ENCODE data around the gene ZDHHC22.

ZDHHC22 gene

DNA sequence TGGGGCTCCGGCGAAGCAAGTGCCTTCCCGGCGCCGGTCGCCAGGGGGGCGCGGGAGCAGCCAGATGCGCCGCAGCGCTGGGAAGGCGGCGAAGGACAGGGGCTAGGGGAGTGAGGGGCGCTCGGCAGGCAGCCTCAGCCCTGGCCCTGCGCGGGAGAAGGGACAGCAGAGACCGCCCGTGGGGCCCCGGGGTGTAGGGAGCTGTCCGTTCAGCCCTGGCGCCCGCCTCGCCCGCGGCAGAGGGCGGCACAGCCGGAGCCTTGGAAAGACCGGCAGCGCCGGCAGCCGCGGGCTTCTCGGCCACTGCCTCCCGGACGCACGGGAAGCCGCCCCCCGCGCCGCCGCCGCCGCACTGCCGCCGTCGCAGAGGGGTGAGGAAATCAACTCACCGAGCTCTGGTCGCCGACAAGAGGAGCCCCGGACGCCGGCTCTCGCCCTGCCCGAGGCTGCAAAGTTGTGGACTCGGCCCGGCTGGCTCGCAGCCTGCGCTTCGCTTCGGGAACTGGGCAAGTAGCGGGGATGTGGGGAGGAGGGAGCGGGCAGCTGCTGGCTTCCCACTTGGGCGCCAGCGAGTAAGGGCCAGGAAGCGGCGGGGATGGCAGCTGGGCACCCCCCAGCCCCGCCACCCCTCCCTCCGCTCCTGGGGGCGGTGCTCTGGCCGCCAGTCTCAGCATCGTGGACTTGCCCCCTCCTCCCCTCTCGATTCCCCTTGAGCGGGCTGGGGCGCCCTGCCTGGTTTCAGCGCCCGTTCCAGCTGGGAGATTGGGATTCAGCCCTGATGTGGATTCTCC is at the start of gene ZDHHC22:
Gene ZDHHC22 (minus strand): TSS at position 578 of the 791 bp plus-strand sequence. CDS start 2,053 bp downstream, outside the sequence.
- TF ChIP-seq, protein P1, sequence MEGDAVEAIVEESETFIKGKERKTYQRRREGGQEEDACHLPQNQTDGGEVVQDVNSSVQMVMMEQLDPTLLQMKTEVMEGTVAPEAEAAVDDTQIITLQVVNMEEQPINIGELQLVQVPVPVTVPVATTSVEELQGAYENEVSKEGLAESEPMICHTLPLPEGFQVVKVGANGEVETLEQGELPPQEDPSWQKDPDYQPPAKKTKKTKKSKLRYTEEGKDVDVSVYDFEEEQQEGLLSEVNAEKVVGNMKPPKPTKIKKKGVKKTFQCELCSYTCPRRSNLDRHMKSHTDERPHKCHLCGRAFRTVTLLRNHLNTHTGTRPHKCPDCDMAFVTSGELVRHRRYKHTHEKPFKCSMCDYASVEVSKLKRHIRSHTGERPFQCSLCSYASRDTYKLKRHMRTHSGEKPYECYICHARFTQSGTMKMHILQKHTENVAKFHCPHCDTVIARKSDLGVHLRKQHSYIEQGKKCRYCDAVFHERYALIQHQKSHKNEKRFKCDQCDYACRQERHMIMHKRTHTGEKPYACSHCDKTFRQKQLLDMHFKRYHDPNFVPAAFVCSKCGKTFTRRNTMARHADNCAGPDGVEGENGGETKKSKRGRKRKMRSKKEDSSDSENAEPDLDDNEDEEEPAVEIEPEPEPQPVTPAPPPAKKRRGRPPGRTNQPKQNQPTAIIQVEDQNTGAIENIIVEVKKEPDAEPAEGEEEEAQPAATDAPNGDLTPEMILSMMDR (IDR thresholded peaks at IDR 0.05; ENCODE audit: low read depth, low read length, missing control alignments), result peak; percentile 38
- no peak within 1 kb of the TSS for H3K4me3 ChIP-seq (ENCODE audit: low read depth, low read length)
- no peak for DNase-seq (ENCODE audit: low read depth)

DNA sequence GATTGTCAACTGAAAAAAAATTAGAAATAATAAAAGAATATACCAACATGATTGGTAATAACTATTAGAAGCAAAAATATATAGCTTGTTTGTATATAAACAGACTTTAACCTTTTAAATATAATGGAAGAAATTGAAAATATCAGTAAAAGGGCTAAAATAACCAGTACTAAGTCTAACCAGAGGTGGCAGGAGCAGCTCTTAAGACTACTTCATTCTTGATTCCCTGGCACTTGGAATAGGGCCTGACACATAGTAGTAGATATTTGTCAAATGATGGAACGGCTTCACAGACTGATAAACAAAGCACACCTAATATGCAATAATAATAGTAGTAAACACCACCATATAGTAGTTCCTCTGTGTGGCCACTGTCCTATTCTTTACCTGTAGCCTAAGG is 49.4 kb upstream of the ZDHHC22 start:
- H3K4me3 ChIP-seq (ENCODE audit: low read depth, low read length), result no peak overlapping the region
- no peak for DNase-seq (ENCODE audit: low read depth)
- TF ChIP-seq, protein P1 (IDR thresholded peaks at IDR 0.05; ENCODE audit: low read depth, low read length, missing control alignments), result no peak

GRCh38 chr14:77189479-77189878 is 47.9 kb upstream of the ZDHHC22 start:
- no peak overlapping the region for H3K4me3 ChIP-seq (ENCODE audit: low read depth, low read length)
- TF ChIP-seq, protein P1 (IDR thresholded peaks at IDR 0.05; ENCODE audit: low read depth, low read length, missing control alignments), result no peak
- no peak for DNase-seq (ENCODE audit: low read depth)

DNA sequence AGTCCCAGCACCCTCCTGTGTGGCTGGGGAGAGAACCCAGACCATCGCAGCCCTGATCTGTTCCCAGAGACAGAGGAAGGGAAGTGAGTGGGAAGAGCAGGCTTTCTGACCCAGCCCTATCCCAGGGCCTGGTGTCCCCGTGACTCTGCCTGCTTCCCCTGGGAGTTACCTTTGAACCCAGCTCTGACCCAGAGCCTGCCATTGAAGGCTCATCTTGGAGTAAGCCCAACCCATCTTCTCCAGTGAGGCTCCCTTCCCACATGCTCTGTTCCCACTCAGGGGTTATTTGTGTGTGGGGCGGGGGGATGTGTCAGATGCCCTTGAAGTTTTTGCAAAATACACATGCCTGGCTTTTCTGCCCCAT is 46.0 kb upstream of the ZDHHC22 start:
- DNase-seq (ENCODE audit: low read depth), result no peak
- TF ChIP-seq, protein P1 (IDR thresholded peaks at IDR 0.05; ENCODE audit: low read depth, low read length, missing control alignments), result no peak
- H3K4me3 ChIP-seq (ENCODE audit: low read depth, low read length), result no peak overlapping the region

DNA sequence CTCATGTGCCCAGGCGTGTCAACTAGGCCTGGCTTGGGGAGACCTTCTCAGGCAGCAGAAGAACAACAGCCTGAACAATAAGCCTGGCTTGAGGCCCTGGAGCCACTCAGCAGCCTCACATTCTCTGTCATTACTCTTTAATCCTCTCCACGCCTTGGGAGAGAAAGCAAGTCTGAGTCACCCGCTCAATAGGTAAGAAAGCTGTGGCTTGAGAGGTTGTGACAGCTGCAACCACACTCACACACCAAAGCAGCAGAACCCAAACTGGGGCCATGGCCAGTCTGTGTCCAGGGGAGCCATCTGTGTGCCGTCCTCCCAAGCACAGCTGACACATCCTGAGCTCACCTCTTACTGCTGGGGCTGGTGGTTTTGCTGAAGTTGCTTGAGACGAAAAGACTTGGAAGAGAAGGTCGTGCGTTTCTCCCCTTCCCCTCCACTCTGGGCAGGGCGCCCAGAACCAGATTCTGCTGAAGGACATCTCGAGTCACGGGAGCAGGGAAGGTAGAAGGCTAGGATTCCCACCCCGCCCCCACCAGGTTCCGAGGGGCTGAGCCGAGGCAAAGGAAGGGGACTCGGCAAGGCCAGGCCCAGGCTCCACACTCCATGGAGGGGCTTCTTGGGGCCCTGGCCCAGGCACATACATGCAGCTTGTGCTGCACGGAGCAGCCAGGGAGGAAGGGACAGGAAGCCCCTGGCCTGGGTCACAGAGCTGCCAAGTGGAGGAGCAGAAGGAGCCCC is 45.5 kb upstream of the ZDHHC22 start:
- H3K4me3 ChIP-seq (ENCODE audit: low read depth, low read length), result no peak overlapping the region
- DNase-seq (ENCODE audit: low read depth), result no peak
- TF ChIP-seq, protein P1 (IDR thresholded peaks at IDR 0.05; ENCODE audit: low read depth, low read length, missing control alignments), result no peak

GRCh38 chr14:77185093-77185465 is 43.5 kb upstream of the ZDHHC22 start:
- H3K4me3 ChIP-seq (ENCODE audit: low read depth, low read length), result no peak overlapping the region
- TF ChIP-seq, protein P1 (IDR thresholded peaks at IDR 0.05; ENCODE audit: low read depth, low read length, missing control alignments), result no peak
- no peak for DNase-seq (ENCODE audit: low read depth)
